Brain microvascular endothelial cell (primary cell): ENCODE measurements around the gene SAMD4A.

Experiments used
- DNase-seq: peaks from one replicate; pipeline ENCODE4 v3.0.0-alpha.2; 2020
- H3K27ac ChIP-seq: fragments of 250-450 bp; sonication (Bioruptor Pico); 2 replicates; pipeline ENCODE4 v1.5.1; 2020; ENCODE audit warnings: mild to moderate bottlenecking, moderate library complexity
- H3K27me3 ChIP-seq: fragments of 250-450 bp; sonication (Bioruptor Pico); replicated peaks from 2 replicates; pipeline ENCODE4 v1.5.1; 2020; ENCODE audit warnings: mild to moderate bottlenecking
- H3K36me3 ChIP-seq: fragments of 250-450 bp; sonication (Bioruptor Pico); replicated peaks from 2 replicates; pipeline ENCODE4 v1.5.1; 2020; ENCODE audit warnings: mild to moderate bottlenecking
- H3K4me3 ChIP-seq: 2 replicates; pipeline ENCODE4 v1.5.1; 2011; ENCODE audit warnings: low read depth, mild to moderate bottlenecking, control low read depth, low read length, moderate library complexity
- in situ Hi-C: cut with HindIII; loops from 2 replicates; pipeline ENCODE4 v1.10.0; 2017; ENCODE audit warnings: low sequenced_read_pairs, low pct_ligation_motif_present
- TF ChIP-seq, protein P1 (sequence below): IDR thresholded peaks from 2 replicates; pipeline ENCODE4 v1.5.1; 2011; ENCODE audit warnings: low read depth, mild to moderate bottlenecking, moderate library complexity, low read length, control low read depth, inconsistent platforms; ENCODE audit errors: missing control alignments

The SAMD4A gene

DNA sequence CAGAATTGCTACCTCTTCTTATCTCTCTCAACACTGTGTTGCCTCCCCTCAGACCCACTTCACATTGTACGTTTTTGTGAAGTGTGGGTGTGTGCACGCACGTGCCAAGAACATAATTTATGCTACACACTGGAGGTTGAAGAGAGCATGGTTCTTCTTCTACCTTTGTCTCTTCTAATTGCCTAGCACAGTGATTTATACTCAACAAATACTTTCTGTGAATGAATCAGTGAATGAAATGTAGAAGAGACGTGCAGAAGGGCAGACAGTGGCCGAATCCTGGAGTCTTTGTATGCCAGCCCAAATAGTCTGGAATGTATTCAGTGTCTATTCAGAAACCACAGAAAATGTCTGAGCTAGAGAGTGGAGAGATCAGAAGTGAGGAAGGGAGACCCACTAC is 4.6 kb upstream of the SAMD4A start:
- in situ Hi-C loops = no loop called here
- Histone ChIP-seq H3K27ac (no peak overlapping the region), H3K27me3 (no peaks in the 10 kb centered on the region), H3K36me3 (no peaks in the 10 kb centered on the region), H3K4me3 (no peak overlapping the region)
- TF ChIP-seq, protein P1, sequence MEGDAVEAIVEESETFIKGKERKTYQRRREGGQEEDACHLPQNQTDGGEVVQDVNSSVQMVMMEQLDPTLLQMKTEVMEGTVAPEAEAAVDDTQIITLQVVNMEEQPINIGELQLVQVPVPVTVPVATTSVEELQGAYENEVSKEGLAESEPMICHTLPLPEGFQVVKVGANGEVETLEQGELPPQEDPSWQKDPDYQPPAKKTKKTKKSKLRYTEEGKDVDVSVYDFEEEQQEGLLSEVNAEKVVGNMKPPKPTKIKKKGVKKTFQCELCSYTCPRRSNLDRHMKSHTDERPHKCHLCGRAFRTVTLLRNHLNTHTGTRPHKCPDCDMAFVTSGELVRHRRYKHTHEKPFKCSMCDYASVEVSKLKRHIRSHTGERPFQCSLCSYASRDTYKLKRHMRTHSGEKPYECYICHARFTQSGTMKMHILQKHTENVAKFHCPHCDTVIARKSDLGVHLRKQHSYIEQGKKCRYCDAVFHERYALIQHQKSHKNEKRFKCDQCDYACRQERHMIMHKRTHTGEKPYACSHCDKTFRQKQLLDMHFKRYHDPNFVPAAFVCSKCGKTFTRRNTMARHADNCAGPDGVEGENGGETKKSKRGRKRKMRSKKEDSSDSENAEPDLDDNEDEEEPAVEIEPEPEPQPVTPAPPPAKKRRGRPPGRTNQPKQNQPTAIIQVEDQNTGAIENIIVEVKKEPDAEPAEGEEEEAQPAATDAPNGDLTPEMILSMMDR = no peak
- peak; percentile 45 for DNase-seq

DNA sequence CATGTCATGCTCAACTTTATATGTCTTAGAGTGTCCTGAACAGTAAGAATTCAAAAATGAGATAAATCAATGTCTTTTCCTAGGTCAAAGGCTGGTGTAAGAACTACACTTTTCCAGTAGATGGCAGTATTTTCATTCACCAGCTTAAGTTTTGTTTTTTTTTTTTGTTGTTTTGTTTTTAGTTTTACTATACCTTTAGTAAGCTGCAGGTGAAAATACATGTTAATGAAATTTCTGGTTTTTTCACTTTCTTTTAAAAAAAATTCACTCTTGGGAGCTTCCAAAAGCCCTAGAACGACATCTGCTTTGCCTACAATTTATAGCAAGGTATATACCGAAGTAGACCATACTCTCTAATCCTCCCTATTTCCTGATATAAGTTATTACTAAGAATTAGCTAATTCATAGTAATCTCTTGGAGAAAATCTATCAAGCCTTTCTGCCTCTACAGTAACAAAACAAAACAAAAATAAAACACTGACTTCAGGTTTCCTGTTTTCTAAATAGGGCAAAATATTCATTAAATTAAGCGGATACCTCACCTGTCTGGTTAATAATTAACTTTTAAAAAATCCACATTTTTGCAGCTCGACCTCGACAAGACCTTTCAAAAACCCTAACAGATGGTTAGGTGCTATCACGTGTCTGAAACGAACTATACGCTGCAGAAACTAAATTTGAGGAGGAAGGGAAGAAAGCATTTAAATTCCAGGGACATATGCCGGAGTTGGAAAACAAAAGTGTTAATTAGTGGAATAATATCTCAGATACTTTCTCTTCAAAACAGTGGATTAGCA is 2.7 kb upstream of the SAMD4A start:
- DNase-seq = no peak
- H3K27ac ChIP-seq = no peak overlapping the region
- H3K27me3 ChIP-seq = no peaks in the 10 kb centered on the region
- H3K36me3 ChIP-seq = no peaks in the 10 kb centered on the region
- TF ChIP-seq, protein P1 = peak; percentile 50
- peak overlapping the region; percentile 78 for H3K4me3 ChIP-seq
- in situ Hi-C loops = no loop called here

DNA sequence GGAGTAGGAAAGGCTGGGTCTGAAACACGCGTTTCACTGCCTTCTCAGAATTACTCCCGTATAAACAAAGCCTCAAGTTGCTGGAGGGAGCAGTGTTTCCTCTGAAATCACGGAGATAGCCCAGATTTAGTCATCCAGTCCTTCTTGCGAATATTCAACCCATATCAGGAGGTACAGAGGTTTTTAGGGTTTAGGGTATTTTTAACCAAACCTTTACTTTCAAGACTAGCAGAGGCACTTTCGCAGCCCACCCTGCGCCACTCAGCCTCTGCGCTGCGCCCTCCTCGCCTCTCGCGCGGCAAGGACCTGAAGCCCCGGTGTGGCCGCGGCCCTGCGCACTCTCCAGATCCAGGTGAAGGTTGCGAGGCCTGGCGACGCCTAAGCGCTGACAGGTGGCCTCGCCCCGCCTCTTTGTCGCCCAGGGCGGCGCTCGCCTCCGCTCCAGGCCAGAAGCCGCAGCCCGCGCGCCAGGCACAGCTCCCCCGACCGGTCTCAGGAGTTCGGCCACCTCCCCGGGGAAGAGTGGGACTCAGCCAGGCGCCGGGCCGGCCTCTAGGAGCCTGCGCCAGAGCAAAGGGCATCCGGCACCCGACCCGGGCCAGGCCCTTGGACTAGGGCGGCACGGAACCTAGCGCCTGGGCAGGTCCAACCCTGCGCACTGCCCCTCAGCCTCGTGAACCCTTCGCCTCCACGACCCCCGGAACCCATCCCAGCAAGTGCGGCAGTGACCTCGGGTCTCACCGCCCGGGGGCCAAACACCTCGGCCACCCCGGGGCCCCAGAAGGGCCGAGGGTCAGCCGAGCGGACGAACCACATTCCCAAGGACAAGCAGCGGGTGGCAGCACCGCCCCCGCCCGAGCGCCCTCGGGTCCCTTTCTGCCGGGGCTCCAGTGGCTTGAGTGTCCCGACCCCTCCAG is 1.8 kb upstream of the SAMD4A start:
- peak overlapping the region; percentile 78 for H3K4me3 ChIP-seq
- peak overlapping the region; percentile 73 for H3K27ac ChIP-seq
- DNase-seq = peak; percentile 54
- H3K27me3 ChIP-seq = no peaks in the 10 kb centered on the region
- TF ChIP-seq, protein P1 = no peak
- no peaks in the 10 kb centered on the region for H3K36me3 ChIP-seq
- in situ Hi-C loops = no loop called here

DNA sequence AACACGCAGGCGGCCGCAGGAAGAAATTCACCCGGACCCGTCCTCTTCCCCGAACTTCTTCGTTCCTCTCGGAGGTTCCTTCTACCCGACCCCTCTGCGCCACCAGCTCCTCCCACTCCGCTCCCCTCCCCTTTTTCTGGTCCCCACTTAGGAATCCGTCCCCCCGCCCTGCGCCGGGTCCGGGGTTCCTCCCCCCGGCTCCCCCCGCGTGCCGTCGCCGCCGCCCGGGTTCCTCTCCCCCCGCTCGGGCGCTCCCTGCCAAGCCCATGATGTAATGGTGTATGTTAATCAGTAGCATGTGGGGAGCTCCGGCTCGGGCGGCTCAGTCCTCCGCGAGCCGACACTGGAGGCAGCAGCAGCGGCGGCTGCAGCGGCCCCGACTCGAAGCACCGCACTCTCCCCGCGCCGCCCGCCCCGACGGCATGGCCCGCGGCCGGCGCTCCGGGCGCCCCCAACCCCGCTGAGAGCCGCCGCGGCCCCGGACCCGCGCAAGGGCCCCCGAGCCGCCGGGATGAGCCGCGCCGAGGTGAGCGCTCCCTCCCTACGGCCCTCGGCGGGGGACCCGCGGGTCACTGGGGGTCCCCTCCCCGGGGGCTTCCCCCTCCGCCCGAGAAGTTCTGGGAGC is 1.0 kb upstream of the SAMD4A start:
- Histone ChIP-seq H3K27ac (peak overlapping the region; percentile 73), H3K36me3 (no peaks in the 10 kb centered on the region), H3K4me3 (peak overlapping the region; percentile 78), H3K27me3 (no peaks in the 10 kb centered on the region)
- in situ Hi-C loops = no loop called here
- TF ChIP-seq, protein P1 = no peak
- peak; percentile 84 for DNase-seq

DNA sequence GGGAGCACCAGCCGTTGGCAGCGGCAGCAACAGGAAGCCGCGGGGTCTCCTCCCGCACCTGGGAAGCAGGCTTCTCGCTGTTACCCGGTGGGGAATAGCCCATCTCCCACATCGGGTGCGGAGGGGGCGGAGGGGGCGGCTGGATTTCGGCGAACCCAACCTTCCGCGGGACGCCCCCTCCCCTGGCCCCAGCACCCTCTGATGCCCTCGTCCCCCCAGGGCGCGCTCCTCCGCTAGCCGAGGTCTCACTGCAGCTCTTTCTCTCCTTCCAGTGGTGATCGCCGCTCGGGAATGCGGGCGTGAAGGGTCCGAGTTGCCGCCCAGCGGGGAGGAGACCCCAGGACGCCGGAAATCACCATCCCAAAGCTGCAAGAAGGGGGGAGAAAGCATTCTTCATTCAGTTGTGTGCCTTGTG is 303 bp downstream of the SAMD4A start:
- H3K27ac ChIP-seq = peak overlapping the region; percentile 73
- no peaks in the 10 kb centered on the region for H3K27me3 ChIP-seq
- DNase-seq = no peak
- H3K36me3 ChIP-seq = no peaks in the 10 kb centered on the region
- H3K4me3 ChIP-seq = peak overlapping the region; percentile 78
- TF ChIP-seq, protein P1 = no peak
- in situ Hi-C loops = no loop called here
